DMS79 (cell line): ENCODE measurements around the gene PFDN2.

Experiments used
- DNase-seq: peaks from one replicate; lab custom pipeline; 2025; lab: John Stamatoyannopoulos, UW

Gene PFDN2, protein sequence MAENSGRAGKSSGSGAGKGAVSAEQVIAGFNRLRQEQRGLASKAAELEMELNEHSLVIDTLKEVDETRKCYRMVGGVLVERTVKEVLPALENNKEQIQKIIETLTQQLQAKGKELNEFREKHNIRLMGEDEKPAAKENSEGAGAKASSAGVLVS

DNA sequence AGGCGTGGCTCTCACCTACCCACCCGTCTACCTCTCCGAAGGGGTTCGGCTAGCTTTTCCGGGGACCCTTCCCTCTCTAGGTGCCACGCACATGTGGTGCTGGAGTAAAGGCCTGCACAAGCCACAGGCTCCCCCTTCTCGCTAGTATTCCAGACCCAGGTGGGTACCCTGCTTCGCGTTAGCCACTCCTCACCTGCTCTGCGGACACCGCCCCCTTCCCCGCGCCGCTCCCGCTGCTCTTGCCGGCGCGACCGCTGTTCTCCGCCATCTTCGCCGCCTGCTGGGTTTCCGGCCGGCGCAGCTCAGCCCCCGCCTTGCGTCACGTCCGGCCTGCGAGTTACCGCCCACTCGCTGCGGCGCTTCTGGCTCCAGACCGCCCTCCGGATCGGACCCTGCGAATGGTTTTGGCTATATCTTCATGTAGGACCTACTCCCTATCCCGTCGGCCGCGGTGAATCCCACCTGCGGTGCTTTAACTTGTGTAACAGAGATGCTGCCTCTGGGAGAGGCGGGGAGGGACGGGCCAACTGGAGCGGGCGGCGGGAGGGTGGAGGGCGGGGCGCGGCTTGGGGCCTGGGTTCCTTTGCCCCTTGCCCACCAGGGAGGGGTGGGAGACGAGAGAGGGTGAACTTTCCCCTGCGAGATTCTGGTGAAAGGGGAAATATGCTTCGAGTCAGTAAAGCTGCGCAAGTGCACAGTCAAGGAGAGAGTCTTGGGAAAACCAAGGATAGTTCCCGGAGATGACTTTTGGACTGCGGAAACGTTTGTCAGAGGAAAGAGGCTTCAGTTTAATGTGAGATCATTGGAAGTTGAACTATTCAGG is at the start of gene PFDN2, which contains the start of gene NIT1:
TSS of gene PFDN2 (minus strand) at position 279 of the 823 bp plus-strand sequence. CDS start at position 268, 11 bp downstream.
TSS of gene NIT1 (plus strand) at position 347 of the 823 bp plus-strand sequence. CDS start at position 419, 72 bp downstream.
- peak; percentile 67 for DNase-seq

DNA sequence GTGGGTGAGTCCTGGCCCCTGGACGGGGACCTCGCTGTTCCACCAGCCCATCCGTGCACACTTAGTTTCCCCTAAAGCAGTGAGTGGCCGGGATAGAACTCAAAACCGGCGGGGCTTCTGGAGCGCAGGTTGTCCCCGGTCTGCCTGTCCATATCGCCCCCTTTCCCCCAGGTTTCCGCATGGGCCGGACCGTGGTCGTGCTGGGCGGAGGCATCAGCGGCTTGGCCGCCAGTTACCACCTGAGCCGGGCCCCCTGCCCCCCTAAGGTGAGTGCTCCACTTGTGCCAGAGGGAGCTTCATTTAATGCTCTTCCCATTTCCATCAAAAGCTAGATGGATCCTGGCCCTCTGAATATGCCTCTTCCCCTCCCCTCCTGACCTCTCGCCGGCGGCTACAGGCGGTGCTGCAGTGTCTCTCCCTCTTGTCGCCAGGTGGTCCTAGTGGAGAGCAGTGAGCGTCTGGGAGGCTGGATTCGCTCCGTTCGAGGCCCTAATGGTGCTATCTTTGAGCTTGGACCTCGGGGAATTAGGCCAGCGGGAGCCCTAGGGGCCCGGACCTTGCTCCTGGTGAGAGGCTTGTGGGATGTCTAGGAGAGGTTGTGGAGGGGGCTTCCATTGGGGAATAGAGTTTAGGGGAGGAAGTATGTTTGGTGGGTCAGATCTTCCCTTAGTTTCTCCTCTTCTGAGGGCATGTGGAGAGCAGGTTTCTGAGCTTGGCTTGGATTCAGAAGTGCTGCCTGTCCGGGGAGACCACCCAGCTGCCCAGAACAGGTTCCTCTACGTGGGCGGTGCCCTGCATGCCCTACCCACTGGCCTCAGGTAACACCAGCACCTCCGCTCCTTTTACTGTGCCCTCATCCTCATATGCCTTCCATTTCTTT is 49.1 kb upstream of the PFDN2 start:
- DNase-seq: peak; percentile 17

DNA sequence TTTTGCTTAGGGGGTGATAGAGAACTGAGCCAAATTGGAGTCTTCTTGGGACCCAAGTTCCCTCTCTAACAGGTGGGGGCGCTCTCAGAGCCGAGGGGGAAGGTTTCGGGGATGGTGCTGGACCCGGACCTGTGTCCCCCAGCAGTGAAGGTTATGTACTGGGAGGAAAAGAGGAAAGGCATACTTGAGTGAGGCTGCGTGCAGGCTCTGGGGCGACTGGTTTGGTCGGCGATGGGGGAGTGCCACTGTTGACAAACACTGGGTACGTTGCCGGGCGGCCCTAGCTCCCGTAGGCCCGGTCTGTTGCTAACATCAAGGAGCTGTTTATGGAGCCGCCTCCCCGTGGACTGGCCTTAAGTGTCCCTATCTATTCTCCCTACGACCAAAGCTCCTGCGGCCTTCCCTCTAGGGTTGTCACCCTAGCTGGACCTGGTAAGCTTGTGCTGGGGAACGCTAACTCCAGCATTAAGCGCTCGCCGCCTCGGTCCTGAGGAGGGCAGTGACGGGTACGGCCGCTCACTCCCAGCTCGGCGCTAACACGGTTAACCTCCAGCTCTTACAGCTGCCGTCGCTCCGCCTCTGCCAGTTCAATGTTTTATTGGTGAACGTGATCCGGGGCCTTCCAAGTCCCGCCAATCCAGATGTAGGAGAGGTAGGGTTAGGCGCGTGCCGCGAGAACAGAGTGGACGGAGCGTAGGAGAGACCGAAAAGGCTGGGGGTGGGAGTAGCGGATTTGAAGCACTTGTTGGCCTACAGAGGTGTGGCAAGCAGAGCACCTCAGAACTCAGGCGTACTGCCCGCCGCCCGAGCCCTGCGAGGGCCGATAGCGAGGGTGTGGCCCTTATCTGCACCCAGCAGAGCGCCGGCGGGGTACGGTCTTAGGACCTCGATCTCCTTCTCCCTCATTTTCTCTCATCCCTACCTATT is 48.2 kb upstream of the PFDN2 start, which contains the start of gene PPOX:
TSS of gene PPOX (plus strand) at position 685 of the 927 bp plus-strand sequence. CDS start 422 bp downstream, outside the sequence.
- DNase-seq: peak; percentile 95

DNA sequence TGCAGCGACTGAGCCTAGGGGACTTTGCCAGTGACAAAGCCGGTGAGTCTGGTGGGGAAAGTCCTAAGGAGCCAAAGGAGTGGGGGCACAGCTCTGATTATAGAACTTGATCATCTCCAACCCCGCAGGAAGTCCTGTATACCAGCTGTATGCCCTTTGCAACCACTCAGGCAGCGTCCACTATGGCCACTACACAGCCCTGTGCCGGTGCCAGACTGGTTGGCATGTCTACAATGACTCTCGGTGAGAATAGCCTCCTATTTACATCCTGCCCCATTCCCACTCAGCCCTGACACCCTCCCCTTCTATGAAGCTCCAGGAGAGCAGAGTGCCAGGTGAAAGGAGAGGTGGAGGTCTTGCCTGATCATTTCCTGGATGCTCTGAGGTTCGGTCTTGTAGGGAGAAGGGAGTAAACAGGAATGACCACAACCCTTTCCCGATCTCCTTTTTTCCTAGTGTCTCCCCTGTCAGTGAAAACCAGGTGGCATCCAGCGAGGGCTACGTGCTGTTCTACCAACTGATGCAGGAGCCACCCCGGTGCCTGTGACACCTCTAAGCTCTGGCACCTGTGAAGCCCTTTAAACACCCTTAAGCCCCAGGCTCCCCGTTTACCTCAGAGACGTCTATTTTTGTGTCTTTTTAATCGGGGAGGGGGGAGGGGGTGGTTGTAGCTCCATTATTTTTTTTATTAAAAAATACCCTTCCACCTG is 47.2 kb upstream of the PFDN2 start:
- no peak for DNase-seq

DNA sequence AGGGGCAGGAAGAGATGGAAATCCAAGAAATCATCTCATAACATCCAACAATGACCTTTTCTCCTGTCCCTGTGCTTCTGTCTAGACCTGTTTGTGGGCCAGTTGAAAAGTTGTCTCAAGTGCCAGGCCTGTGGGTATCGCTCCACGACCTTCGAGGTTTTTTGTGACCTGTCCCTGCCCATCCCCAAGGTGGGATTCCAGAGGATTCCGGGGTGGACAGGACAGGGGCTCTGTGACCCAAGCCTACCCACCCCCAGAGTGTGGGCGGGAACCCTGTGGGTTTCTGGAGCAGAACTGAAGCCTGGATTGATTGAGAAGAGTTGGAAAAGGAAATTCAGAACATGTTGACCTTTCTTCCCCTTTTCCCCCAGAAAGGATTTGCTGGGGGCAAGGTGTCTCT is 46.0 kb upstream of the PFDN2 start:
- DNase-seq: no peak

DNA sequence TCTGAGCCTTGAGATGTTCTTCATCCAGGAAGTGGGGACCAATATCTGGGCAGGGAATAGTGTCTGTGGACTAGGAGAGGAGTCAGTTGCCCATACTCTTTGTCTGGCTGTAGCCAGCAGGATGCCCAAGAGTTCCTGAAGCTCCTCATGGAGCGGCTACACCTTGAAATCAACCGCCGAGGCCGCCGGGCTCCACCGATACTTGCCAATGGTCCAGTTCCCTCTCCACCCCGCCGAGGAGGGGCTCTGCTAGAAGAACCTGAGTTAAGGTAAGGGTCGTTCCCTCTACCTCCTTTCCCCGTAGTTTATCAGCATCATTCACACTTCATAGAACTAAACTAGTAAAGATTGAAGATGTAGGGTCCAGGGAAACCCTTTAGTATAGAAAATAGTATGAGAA is 45.0 kb upstream of the PFDN2 start:
- DNase-seq: no peak

DNA sequence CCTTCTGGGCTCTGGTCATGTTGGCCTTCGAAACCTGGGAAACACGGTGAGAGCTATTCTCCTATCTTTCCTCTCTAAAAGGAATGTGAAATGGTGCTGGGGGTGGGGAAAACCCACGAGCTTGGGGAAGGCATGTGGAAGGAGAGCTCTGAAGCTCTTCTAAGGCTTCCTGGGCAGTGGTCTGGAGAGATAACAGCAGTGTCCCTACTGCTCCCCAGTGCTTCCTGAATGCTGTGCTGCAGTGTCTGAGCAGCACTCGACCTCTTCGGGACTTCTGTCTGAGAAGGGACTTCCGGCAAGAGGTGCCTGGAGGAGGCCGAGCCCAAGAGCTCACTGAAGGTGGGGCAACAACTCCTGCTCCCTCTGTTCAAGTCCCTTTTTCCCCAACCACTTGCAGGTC is 44.2 kb upstream of the PFDN2 start:
- DNase-seq: no peak

DNA sequence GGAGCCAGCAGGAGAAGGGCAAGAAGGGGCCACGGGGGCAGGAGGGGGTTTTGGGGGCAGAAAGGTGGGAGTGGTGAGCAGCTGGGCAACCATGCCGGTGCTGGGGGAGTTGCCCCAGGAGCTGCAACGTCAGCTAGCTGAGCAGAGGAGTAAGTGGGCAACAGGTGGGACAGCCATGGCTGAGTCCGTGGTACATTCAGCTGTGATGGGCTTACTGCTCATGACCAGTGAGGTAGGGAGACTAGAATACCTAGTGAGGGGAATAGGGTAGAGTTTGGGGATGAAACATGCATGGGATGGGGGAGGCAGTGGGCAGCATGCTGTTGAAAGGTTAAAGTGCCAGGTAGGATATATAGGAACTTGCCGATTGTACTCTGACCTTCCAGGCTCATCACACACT is 43.8 kb upstream of the PFDN2 start:
- DNase-seq: no peak

DNA sequence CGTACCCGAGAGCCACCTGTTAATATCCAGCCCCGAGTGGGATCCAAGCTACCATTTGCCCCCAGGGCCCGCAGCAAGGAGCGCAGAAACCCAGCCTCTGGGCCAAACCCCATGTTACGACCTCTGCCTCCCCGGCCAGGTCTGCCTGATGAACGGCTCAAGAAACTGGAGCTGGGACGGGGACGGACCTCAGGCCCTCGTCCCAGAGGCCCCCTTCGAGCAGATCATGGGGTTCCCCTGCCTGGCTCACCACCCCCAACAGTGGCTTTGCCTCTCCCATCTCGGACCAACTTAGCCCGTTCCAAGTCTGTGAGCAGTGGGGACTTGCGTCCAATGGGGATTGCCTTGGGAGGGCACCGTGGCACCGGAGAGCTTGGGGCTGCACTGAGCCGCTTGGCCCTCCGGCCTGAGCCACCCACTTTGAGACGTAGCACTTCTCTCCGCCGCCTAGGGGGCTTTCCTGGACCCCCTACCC is 42.9 kb upstream of the PFDN2 start:
- no peak for DNase-seq

DNA sequence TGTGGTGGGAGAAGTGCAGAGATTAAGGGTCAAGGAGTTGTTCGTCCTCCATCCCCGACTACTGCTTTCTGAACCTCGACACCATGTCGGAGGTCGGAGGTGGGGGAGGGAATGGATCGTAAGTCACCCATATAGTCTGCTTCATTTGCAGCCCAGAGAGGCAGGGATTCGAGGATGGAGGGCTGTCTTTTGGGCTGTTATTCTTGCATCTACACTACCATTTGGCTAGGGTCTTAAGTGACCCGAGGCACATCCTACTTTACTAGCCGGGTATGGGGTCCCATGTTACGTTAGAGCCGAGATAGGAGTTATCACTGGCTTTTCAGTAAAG is 42.0 kb upstream of the PFDN2 start:
- DNase-seq: no peak

DNA sequence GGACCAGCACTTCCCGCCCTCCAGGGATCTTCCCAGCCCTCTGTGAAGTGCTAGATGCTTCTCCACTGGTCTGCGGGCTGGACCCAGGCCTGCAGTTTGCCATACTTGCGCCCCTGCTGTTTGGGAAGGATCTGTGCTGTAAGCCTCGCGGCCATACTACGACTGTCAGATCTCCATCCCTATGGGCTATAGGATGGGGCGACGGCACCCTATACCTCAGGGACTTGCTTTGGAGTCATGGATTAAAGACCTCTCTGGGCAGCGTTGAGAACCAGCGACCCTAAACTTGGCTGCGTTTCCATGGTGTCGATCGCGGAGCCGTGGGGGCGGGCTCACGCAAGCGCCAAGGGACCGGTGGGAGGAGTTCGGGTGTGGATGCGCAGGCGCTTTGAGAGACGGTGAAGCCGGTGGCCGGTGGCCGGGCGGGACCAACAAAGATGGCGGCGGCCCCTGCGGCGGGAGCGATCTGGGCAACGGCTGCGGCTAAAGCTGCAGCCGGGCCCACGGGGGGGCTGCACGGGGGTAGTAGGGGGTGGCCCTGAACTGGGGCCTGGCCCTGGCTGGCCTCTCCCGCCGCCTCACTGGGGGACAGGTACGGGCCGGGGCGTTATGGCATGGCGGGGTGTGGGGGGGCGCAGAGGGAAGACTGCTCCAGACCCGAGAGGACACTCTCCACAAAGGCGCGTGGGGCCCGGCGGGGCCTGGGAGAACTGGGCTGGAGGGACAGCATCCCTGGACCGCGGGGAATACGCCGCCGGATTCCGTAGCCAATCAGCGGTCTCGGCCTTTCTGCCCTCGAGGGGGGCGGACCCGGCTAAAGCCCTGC is 41.5 kb upstream of the PFDN2 start, which contains the start of gene USP21:
TSS of gene USP21 (plus strand) at position 414 of the 826 bp plus-strand sequence. CDS start 1,141 bp downstream, outside the sequence.
- peak; percentile 73 for DNase-seq

DNA sequence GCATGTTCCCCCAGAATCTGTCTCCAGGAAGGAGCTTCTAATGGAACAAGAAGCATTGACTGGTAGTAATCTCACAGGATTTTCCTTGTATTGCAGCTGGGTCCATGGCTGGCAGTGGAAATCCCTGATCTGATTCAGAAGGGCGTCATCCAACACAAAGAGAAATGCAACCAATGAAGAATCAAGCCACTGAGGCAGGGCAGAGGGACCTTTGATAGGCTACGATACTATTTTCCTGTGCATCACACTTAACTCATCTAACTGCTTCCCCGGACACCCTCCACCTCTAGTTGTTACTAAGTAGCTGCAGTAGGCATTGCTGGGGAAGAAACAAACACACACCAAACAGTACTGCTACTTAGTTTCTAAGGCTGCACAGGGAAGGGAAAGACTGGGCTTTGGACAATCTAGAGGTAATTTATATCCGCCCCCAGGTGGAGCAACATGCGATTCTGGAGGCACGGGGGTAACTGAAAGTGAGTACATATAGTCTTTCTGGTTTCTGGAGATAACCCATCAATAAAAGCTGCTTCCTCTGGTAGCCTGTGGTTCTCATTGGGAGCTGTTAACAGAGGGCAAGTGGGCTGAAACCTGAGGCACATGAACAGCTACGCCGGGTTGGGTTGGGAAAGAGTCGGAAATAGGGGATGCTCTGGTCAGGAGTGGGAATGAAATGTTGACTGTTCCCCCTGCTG is 40.6 kb upstream of the PFDN2 start:
- no peak for DNase-seq

DNA sequence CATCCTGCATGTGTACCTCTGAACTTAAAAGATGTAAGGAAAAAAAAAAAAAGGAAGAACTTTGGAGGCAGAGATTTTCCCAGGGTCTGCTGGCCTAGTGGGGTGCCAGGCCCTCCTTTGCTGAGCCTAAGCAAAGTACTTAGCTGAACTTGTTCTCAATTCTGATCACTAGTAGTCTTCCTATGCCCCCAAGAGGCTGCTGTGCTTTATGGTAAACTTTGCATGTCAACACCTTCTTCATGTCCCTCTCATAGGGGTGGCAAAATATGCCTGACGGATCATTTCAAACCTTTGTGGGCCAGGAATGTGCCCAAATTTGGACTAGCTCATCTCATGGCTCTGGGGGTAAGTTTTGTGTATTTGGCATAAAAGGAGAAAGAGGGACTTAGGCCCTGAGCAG is 40.0 kb upstream of the PFDN2 start:
- no peak for DNase-seq

DNA sequence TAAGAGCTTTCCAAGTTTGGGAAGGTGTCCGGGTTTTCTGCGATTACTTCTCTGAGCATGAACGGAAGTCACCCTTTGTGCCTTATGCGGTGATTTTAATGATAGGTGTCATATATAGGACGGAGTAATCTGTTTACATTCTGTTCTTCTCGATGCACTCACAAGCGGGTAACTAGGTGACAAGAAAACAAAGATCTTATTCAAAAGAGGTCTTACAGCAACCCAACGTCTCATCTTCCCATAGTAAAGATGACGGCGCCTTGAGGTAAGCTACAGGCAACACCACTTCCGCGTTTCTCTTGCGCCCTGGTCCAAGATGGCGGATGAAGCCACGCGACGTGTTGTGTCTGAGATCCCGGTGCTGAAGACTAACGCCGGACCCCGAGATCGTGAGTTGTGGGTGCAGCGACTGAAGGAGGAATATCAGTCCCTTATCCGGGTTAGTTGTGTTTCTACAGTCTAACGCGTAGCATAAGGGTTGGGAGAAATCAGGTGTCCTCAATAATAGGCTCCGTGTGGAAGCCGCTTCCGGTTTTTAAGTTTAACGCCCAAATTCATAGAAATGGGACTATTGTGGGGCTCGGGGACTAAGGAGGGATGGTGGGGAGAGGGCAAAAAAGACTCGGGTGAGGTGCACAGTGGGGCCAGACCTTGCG is 36.0 kb upstream of the PFDN2 start, which contains the start of gene UFC1:
TSS of gene UFC1 (plus strand) at position 297 of the 656 bp plus-strand sequence. CDS start at position 317, 20 bp downstream.
- peak; percentile 93 for DNase-seq

DNA sequence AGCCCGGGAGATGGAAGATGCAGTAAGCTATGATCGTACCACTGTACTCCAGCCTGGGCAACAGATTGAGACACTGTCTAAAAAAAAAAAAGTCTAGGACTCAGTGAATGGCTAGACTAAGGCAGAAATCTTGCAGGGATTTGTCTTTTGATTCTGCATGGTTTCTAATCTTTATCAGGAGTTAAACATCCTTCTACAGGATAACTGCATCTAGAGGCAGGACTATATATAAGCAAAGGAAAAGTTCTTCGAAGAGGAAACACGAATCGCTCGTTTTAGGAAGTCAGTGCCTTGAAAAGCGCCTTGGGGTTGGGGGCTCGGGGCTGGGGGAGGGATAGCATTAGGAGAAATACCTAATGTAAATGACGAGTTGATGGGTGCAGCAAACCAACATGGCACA is 35.3 kb upstream of the PFDN2 start:
- DNase-seq: no peak

DNA sequence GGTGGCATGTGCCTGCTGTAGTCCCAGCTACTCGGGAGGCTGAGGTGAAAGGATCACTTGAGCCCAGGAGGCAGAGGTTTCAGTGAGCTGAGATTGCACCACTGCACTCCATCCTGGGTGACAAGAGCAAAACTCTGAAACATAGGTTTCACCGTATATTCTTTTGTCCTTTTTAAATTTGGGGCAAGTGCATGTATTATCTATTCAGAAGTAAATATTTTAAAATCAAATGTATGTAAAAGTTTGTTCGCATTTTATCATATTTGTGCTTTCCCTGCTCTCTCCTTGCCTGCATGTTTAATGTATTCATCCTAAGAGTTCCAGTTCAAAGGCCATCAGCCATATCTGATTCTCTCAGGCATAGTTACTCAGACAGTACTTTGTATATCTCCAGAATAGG is 28.0 kb upstream of the PFDN2 start:
- no peak for DNase-seq

DNA sequence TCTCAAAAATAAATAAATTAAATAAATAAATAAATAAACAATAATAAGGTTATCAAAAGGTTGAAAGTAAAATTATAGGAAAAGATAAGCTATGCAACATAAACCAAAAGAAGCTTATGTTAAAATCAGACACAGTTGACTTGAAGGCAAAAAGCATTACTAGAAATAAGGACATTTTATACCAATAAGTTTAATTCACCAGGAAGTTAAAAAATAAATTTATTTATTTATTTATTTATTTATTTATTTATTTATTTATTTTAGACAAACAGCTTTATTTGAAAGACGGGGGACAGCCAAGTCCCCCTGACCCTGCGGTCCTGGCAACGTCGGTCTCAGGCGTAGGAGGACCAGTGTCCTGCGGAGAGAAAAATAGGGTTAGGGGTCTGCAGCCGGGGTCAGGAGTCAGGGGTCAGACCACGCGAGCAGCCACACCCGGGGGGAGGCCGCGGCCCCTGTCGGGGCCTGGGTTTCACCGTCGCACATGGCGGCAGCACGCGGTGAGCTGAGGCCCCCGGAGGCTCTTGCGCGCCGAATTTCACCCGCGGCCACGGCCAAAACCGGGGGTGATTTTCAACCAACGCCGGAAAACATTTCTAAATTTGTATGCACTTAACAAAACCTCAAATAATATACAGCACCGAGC is 23.0 kb upstream of the PFDN2 start:
- DNase-seq: no peak

DNA sequence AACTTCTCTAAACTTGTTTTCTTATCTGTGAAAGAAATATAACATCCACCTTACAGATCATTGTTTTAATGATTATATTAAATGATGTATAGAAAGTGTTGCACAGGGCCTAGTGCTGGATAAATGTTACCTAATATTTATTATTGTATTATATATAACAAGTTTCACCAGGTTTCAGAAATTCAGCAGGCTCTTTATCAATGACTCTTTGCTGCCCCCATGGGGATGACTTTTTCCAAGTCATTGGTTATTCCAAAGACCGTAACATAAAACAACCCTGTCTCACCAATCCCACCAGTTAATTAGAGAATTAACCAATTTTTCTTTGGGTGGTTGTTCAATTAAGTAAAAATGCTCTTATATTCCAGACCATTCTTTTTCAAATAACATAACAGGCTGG is 21.9 kb upstream of the PFDN2 start:
- DNase-seq: no peak
